ENCODE measurements around the gene FIG4.
"Not testable (repeated sequence)": the region's sequence is repeated elsewhere in the genome, so short reads cannot be mapped to it uniquely, and the experiment has no call there.

FIG4 gene

GRCh38 chr6:109853951-109854350, 162.9 kb downstream of the FIG4 start:
- no peak for DNase-seq (ENCODE audit: low spot score)

GRCh38 chr6:109854541-109855308, 163.6 kb downstream of the FIG4 start:
- no peak for DNase-seq (ENCODE audit: low spot score)

GRCh38 chr6:109855476-109856040, 164.5 kb downstream of the FIG4 start:
- DNase-seq (ENCODE audit: low spot score): not testable (repeated sequence)

- no peak for DNase-seq (ENCODE audit: low spot score)
Observed at GRCh38 chr6:109861946-109862345, 170.8 kb downstream of the FIG4 start.

GRCh38 chr6:109864050-109864449, 173.0 kb downstream of the FIG4 start:
- DNase-seq (ENCODE audit: low spot score): no peak

GRCh38 chr6:109865968-109866367, 174.9 kb downstream of the FIG4 start:
- no peak for DNase-seq (ENCODE audit: low spot score)

GRCh38 chr6:109867009-109867969, 176.2 kb downstream of the FIG4 start:
- DNase-seq (ENCODE audit: low spot score): no peak

- no peak for DNase-seq (ENCODE audit: low spot score)
Observed at GRCh38 chr6:109867970-109868358, 176.9 kb downstream of the FIG4 start.

- DNase-seq (ENCODE audit: low spot score): not testable (repeated sequence)
Observed at GRCh38 chr6:109869398-109870088, 178.4 kb downstream of the FIG4 start.

- no peak for DNase-seq (ENCODE audit: low spot score)
Observed at GRCh38 chr6:109870089-109870410, 179.0 kb downstream of the FIG4 start.

GRCh38 chr6:109872549-109872948, 181.5 kb downstream of the FIG4 start:
- DNase-seq (ENCODE audit: low spot score): no peak

GRCh38 chr6:109872968-109873545, 182.0 kb downstream of the FIG4 start:
- DNase-seq (ENCODE audit: low spot score): no peak

GRCh38 chr6:109874086-109874485, 183.0 kb downstream of the FIG4 start:
- no peak for DNase-seq (ENCODE audit: low spot score)

- DNase-seq (ENCODE audit: low spot score): no peak
Observed at GRCh38 chr6:109874621-109875020, 183.5 kb downstream of the FIG4 start.

All from SW480 (cell line).